CD4-positive, alpha-beta T cell treated with Interleukin-1 beta for 1 hour (primary cell): Measurements from ENCODE around the gene PTTG1IP.
A peak's percentile ranks its signal among the peaks of the same experiment; 100 is the strongest.

Experiments
- DNase-seq, 2 donors: peaks; one replicate each; pipeline ENCODE4 v3.0.0-alpha.2; 2020 to 2022

The PTTG1IP gene

DNA sequence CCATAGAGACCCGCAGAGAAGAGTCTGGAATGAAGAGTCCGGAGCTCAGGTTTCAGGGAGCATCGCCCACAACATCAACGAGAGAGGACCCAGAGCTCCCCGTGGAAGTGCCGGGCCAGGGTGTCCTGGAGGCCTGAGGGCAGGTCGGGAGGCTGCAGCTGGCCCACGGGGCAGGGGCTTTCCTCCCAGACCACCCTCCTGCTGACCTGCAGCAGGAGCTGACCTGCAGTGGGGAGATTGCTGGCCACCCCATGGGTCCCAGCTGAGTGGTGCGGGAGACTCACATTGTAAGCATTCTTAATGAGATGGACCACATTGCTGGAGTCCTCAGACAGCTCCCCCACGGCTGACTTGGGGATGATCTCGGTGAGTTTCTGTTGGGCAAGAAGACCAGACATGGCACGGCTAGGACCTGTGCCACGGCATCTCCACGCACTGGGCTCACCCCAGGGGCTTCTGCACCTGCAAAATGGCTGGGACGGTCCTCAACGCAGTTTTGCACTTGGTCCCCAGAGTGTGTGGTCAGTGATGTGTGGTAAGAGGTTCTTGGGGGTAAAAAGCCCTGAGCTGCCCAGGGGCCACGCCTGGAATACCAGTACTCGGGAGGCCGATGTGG is 21.3 kb upstream of the PTTG1IP start:
- DNase-seq = no peak

DNA sequence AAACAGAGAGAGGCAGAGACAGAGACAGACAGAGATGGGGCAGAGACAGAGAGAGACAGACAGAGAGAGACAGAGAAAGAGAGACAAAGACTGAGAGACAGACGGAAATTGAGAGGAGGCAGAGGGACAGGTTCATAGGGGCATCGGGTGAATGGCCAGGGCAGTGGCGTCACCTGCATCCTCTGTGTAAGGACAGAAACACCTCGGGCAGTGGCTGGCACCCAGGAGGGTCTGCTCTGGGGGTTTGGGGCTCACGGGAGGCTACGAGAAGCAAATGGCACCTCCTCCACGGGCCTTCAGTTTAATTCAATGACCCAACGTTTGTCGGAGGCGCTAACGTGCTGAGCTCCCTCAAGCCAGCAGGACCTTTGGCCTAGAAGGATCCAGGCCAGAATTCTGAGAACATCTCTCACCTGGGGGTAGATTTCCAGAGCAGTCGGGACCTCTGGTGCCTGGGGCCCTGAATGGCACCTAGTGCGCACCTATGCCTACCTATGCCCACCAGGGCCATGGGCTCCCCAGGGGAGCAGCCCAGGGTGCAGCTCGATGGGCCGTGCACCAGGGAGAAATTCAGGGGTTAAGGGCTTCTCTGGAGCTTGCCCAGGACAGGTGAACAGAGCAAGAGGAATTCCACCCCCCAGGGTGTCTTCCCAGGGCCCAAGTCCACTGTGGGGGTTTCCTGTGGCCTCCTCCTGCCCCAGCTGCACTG is 20.6 kb upstream of the PTTG1IP start:
- no peak for DNase-seq

DNA sequence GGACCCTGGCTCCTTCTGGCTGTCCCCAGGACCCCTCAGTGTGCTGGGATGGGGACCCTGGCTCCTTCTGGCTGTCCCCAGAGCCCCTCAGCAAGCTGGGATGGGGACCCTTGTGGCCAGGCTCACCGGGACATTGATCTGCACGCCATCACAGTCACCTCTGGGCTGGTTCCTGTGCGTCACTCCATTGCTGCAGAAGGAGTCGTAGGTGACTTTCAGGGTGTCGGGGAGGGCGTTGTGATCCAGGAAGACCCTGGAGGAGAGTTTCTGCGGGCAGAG is 19.7 kb upstream of the PTTG1IP start:
- DNase-seq = no peak

DNA sequence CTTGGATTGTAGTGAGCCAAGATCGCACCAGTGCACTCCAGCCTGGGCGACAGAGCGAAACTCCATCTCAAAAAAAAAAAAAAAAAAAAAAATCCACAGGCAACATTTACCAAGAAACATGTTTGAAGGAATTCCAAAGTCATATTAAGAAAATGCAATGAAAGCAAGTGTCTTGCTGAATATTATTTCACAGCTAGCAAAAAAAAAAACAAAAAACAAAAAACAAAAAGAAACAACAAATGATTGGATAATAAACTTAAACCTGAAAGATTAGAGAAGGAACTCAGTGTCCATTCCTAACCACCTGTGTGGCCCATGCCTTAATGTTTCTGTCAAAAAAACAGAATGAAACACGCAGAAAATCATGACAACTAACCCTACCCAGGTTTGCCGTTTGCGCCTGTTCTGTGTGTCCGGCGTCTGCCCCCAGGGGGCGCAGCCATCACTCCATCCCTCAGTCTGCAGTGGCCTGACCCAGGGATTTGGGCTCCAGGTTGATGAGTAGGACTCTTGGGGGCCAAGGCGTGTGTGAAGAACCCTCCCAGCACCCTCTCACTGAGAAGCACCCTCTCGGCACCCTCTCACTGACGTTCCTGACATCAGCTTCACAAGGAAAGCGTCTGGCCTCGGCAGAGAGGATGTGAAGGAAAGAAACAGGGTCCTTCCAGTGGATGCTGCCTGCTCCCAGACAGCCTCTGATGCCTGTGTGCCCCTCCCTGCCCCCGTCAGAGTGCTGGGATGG is 19.2 kb upstream of the PTTG1IP start:
- DNase-seq = peak; percentile 79 to 82

DNA sequence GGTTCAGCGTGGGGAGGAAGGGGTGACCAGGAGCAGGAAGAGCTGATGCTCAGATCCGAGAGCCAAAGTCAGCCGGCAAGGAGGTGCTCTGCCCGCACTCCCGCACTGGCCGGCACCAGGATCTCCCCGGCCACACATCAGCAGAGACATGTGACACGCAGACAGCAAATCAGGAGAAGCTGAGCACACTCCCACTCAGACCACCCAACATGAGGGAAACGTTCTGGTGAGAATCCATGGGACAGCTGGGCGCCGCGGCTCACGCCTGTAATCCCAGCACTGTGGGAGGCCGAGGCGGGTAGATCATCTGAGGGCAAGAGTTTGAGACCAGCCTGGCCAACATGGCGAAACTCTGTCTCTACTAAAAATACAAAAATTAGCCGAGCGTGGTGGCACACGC is 18.6 kb upstream of the PTTG1IP start:
- DNase-seq = no peak

DNA sequence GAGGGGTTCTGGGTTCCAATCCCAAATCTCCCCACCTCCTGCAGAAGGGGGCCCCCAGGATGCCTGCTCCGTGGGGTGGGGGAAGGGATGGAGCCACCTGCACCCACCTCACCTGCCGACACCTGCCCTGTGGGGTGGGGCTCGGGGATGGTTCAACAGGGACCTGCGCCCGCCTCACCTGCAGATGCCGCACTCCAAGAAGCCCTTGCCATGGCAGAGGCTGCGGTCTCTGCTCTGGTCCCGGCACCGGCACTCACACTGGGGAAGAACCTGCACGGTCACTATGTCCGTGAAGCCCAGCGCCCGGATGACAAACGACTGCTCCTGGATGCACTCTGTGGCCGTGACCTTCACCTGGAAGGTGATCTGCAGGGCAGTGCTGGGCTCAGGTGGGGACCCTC is 18.1 kb upstream of the PTTG1IP start:
- no peak for DNase-seq

DNA sequence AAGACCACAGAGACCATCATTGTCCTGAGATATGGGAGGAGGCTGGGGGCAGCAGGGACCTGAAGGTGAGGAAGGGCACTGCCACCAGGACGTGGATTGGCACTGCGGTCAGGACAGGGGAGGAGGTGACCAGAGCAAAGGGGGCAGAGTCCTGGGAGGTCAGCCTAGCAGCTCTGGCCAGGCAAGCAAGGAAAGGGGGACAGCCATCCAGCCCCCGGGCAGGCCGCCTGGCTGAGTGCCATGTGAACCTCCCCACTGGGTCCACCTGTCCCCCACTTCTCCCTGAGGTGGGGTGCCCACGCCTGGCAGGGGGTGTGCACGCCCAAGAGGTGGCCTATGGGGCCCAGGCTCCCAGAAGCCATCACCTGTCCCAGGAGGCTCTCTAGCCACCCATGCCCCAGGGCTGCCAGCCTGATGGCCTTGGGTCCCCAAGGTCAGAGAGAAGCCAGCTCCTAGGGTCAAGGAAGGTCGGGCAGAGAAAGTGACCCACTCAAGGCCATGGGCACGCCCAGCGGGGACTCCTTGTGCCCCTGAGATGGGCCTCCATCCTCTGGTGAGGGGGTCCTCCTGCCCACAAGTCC is 17.6 kb upstream of the PTTG1IP start:
- no peak for DNase-seq

DNA sequence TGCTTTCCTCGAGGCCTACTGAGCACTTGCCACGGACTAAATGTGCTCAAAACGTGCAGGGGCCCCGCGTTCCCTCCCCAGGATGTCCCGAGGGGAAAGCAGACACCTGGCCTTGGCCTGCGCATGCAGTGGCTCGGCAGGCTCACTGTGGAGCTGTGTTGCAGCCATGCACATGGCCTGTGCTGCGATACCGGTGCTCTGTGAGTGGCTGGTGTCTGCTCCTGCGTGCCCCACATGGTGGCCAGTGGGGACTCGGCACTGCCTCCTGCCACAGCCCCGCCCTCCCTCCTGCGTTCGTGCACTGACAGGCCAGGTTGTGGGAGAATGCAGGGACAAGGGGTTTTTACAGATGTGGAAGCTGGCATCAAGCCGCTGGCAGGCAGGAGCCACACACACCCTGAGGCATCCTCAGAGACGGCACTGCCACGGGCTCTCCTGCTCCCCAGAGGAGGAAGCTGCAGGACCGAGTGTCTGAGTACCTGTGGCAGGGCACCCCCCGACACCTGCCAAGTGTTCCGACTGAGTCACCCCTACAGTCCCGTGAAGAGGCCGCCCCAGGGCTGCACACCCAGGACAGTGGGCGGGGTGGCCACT is 16.9 kb upstream of the PTTG1IP start:
- DNase-seq = no peak

DNA sequence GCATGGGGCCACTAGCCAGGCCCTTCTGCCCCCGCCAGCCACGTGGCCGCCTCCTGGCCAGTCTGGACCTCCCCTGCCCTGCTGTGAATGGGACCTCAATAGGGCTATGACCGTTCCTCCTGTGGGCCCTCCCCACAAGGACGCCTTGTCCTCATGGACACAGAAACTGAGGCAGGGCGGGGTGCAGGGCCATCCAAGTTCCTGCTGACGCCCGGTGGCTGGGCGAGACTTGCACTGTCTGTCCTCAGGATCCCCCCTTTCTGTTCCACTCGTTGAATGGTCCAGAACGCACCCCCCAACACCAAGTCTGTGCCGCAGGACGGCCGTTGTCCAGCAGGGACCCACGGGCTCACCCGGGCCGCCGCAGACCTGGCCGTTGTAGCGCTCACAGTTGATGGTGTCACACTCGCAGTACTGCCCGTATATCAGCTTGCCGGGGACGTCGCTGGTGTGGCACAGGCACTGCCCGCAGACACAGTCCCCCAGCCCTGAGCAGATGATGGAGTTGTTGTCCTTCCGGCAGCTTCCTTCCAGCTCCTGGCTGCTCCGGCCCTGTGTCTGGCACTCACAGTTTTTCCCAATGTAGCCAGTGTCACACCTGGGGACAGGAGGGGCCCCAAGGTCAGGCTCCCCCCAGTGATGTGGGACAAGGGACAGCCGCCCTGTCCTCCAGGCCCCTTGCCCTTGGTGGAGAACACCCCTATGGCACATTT is 16.3 kb upstream of the PTTG1IP start:
- DNase-seq = no peak

DNA sequence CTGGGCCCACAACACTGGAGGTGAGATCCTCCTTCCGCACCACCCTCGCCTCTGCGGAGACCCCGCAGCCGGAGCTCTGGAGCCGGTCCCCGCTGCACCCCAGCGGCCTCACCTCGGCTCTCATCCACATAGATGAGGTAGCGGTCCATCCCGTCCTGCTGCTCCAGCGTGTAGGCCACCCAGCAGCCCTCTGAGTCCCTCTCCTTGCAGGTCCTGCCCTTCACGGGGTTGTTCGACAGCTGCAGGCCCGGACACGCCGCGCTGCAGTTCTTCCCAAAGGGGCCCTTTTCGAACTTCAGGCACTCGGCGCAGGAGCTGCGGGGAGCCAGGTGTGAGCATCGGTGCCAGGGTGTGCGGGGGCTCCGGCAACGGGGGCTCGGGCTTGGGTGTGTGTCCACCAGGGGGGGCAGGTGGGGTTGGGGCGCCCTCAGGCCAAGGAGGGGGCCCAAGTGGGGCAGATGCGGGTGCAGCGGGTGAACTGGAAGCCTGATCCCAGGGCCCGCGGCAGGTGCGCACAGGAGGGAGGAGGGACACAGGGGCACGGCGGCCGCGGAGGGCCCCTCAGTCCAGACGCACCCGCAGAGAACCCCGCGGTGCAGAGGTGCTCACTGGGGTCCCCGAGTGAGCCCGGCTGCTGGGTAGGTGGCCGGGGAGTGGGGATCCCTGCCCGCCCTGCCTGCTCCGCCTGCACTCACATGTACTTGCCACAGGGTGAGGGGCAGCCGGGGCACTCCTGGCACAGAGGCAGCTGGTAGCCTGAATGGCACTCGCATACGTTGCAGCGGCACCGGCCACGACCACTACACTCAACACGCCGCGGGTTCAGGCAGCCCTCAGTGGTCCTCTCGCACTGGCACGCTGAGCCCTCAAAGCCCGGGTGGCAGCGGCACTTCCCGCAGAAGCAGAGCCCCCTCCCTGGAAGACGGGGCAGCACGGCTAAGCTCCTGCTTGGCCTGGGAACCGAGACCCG is 15.4 kb upstream of the PTTG1IP start:
- no peak for DNase-seq

DNA sequence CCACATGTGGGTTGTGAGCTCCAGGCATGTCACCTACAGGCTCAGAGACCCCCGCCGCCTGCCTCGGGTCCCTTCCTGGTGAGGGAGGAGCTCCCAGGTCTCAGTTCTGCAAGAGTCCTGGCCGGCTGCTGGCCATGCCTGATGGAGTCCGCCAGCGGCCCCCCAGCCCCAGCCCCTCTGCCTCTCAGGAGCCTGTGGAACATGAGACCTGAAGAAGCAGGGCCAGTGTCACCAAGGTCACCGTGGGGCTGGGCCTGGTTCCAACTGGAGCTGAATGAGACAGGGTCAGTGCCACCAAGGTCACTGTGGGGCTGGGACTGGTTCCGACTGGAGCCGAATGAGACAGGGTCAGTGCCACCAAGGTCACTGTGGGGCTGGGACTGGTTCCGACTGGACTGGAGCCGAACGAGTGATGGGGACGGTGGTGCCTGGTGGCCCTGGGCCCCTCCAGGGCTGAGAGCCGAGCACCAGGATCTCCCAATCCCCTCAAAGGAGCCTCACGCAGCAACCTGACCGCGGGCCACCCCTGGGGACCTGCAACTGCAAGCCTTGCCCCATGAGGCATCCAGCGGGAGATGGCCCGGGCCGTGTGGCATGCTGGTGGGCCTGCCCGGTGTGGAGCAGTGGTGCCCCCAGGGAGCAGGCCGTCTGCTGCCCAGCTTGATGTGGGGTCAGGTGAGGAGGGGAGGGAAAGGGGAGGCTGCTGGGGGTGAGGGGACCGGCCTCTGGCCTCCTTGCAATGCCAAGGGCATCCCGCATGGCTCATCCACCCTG is 14.5 kb upstream of the PTTG1IP start:
- DNase-seq = no peak

DNA sequence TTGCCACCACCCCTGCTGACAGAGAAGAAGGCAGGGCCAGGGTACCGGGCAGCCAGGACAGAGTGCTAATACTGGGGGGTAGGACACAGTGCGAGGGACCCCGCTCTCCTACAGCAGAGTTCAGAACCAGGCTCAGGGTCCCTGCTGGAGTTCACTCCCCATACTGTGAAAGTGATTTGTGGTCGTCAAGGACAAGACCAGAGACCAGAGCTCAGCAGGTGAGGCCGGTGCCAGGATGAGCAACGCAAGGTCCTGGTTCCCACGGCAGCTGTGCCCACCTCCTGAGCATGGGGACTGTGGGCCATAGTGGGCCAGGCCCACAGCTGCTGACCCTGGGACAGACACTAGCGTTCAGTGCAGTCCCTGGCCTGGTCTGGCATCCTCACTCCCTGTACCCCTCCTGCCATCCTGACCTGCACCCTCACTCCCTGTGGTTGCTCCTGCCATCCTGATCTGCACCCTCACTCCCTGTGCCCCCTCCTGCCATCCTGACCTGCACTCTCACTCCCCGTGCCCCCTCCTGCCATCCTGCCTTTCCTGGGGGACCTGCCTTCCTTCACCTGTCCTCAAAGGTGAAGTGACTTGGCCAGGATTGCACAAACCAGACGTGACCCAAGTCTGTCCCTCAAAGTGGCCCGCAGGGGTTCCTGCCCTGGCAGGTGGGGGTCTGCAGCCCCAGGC is 13.8 kb upstream of the PTTG1IP start:
- DNase-seq = no peak

DNA sequence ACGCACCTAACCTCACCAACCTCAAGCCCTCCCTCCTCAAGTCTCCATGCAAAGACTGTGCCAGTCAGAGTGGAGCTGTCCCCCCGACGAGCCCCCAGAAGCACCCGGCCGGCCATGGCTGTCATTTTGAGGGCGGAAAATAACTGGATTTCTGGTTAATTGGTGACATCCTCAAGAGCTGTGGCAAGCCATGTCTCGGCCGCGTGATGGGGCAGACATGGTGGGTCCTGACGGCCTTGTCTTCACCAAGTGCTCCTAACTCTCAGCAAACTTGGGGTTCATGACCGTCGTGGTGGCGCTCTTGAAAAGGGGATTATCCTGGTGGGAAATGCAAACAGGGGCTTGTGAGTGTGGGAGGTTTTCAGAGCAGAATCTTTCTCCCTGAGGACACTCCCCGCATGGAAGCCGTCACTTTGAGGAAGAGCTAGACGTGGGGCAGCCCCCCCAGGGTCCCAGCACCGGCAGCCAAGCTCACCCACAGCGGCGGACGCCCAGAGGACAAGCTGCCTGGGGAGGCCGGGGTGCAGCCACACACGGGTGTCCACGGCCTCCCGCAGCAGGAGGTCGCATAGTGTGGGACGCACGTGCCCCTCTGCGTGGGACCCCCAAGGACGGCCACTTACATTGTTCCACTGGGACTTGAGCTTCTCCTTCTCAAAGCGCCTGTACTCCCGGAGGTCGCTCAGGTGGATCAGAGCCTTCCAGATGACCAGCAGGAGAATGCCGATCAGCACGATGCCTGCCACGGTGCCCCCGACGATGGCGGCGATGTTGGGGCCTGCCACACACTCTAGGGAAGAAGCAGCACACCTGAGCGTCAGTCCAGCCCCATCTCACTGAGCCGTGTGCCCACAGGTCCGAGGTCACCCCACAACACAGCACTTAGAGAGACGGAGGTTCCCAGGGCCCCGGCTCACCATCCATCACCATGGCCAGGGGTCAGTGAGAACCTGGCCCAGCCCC is 12.9 kb upstream of the PTTG1IP start:
- DNase-seq = no peak

DNA sequence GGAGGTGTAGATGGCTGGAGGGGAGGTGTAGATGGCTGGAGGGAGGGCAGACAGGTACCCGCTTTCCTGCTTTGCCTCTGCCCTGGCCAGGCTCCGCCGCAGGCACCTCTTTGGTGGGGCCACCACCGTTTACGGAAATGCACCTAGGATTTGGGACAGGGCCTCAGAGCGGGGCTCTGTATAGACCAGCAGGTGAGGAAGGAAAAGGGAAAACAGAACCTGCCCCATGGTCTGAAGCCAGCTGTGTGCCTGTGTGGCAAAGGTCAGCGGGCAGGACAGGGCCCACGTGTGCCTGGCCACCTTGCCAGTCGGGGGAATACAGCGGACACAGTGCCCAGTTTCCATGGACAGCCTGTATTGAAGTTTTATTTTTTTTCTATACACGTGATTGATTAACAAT is 12.1 kb upstream of the PTTG1IP start:
- no peak for DNase-seq

DNA sequence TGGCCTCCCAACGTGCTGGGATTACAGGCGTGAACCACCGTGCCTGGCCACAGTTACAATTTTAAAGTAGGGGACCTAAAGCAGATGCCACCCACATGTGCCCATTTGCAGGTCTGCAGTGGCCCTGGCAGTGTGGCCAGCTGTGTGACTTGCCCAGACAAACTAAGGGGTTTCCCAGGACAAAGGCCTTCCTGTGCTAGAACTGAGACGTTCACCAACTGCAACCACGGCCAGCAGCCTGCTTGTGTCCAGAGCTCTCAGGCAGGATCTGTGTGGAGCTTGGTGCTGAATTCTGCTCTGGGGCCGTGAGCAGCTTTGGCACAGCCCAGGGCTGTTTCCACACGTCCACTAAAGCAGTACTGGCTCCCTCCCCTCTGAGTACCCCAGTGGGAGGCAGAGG is 10.6 kb upstream of the PTTG1IP start:
- DNase-seq = no peak

DNA sequence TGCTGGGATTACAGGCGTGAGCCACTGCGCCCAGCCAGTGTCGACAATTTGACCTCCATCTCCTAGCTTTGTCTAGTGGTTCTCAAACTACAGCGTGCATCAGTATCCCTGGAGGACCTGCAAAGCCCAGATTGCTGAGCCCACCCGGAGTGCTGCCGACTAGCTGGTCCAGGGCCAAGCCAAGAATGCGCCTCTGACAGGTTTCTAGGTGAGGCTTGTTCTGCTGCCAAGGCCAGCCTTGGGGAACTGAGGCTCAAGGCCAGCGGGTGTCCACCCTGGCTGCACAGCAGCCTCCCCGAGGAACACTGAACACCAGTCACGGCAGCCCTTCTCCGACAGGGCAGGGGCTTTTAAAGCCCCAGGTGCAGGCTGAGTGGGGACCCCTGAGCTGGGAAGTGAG is 9.8 kb upstream of the PTTG1IP start:
- no peak for DNase-seq

DNA sequence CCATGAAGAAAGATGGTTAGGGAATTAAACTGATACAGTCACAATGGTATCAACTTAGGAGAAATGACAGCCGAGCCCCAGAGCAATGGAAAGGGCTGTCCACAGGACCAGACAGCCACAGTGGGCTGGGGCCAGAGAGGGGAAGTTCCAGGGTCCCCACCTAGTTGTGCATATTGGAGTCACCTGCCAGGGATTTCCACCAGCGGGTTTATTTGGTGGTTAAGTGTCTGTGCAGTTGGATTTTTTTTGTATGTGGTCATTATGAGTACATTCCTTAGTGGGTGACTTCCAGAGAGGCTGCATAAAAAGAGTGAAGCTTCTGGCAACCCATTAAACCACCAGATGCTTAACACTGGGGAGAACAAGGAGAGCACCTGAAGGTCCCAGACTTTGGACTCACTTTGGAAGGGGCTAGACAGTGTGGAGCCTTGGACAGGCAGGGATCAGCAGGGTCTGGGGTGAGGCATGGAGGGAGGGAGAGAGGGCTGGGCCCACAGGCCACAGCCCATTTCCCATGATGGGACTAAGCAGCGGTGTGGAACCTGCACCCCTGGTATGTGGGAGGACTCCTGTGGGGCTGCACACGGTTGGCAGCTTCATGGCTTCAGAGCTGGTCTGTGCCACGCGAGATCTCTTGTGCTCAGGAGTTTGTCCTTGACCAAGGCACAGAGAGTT is 7.8 kb upstream of the PTTG1IP start:
- DNase-seq = peak in 1 of 2 donors; percentile 46

DNA sequence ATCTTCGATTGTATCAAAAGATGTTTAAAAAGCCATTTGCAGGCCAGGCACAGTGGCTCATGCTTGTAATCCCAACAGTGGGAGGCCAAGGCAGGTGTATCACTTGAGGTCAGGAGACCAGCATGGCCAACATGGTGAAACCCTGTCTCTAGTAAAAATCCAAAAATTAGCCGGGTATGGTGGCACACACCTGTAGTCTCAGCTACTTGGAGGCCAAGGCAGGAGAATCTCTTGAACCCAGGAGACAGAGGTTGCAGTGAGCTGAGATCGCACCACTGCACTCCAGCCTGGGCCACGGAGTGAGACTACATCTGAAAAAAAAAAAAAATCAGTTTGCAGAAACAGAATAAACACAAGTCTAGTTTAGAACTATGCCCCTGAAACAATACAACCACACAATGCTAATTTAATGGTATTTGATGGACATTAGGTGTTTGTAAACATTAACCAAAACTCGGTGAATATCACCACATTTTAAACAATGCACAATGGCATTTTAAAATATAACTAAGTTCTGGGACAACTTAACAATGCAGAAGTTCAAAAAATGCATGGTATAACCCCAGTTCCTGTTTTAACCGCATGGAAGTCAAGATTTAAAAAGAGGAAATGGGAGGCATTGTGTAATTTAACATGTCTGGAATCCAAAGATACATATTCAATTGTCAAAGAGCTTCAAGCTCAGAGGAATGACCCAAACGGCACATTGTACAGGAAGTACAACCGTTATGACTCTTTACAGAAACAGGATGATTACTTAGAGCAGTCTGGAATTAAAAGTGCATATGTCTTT is 7.1 kb upstream of the PTTG1IP start:
- DNase-seq = peak in 1 of 2 donors; percentile 33
